Activated T-helper 17 cell treated with anti-CD3 and anti-CD28 coated beads, Interleukin-2, amount 50 U/mL, for 72 hours (primary cell): ENCODE results near the gene ATP8B3. TPM values are rescaled to one million over a fixed set of nuclear protein-coding genes. Genes with fewer than 3 reads are reported as not detected.

Experiments
- ATAC-seq: fragments of 150-1000 bp; cut with Tn5 transposase; replicated peaks from 2 replicates; pipeline ENCODE4 v1.10.0; 2021; ENCODE audit warnings: mild to moderate bottlenecking, moderate library complexity
- H3K27ac Mint-ChIP-seq: one replicate; pipeline ENCODE4 v1.8.0; 2022; ENCODE audit warnings: mixed read lengths
- H3K27me3 Mint-ChIP-seq: one replicate; pipeline ENCODE4 v1.8.0; 2022; ENCODE audit warnings: mixed read lengths
- H3K36me3 Mint-ChIP-seq: one replicate; pipeline ENCODE4 v1.8.0; 2022; ENCODE audit warnings: low read depth, mild to moderate bottlenecking, mixed read lengths
- H3K4me1 Mint-ChIP-seq: one replicate; pipeline ENCODE4 v1.8.0; 2022; ENCODE audit warnings: mixed read lengths
- H3K4me3 Mint-ChIP-seq: one replicate; pipeline ENCODE4 v1.8.0; 2022; ENCODE audit warnings: mild to moderate bottlenecking, mixed read lengths
- H3K9me3 Mint-ChIP-seq: one replicate; pipeline ENCODE4 v1.8.0; 2022; ENCODE audit warnings: mixed read lengths
- total RNA-seq, 2 donors: library from RNA; stranded (reverse); gene quantifications; one replicate each; pipeline ENCODE4 v1.2.3, GENCODE V29; 2022

ATP8B3 gene
- total RNA-seq, 2 donors from 2014 or later: 10.1 to 44.8 TPM

GRCh38 chr19:1854039-1854541 lies 42.0 kb upstream of the ATP8B3 start:
- H3K4me1 Mint-ChIP-seq: peaks cover 14% of the 10 kb centered on the region
- H3K36me3 Mint-ChIP-seq: no peaks in the 10 kb centered on the region
- H3K27me3 Mint-ChIP-seq: no peaks in the 10 kb centered on the region
- ATAC-seq: no peak
- no peaks in the 10 kb centered on the region for H3K9me3 Mint-ChIP-seq
- H3K4me3 Mint-ChIP-seq: no peak overlapping the region
- no peak overlapping the region for H3K27ac Mint-ChIP-seq

- Mint-ChIP-seq H3K27me3 (no peaks in the 10 kb centered on the region), H3K27ac (peak overlapping the region; percentile 81), H3K9me3 (no peaks in the 10 kb centered on the region), H3K4me3 (peak overlapping the region; percentile 61), H3K4me1 (peaks cover 14% of the 10 kb centered on the region), H3K36me3 (no peaks in the 10 kb centered on the region)
- peak; percentile 20 for ATAC-seq
These were observed 41.4 kb upstream of the ATP8B3 start for GRCh38 chr19:1853295-1854038.

GRCh38 chr19:1852581-1853128 lies 40.6 kb upstream of the ATP8B3 start:
- H3K4me1 Mint-ChIP-seq: peaks cover 14% of the 10 kb centered on the region
- H3K27ac Mint-ChIP-seq: no peak overlapping the region
- peak overlapping the region; percentile 61 for H3K4me3 Mint-ChIP-seq
- H3K27me3 Mint-ChIP-seq: no peaks in the 10 kb centered on the region
- H3K36me3 Mint-ChIP-seq: peaks cover 1% of the 10 kb centered on the region
- ATAC-seq: no peak
- H3K9me3 Mint-ChIP-seq: no peaks in the 10 kb centered on the region

GRCh38 chr19:1851654-1852580 lies 39.8 kb upstream of the ATP8B3 start:
- Mint-ChIP-seq H3K9me3 (no peaks in the 10 kb centered on the region), H3K27me3 (no peaks in the 10 kb centered on the region), H3K4me1 (peaks cover 14% of the 10 kb centered on the region), H3K36me3 (peaks cover 9% of the 10 kb centered on the region), H3K27ac (no peak overlapping the region), H3K4me3 (peak overlapping the region; percentile 13)
- no peak for ATAC-seq

GRCh38 chr19:1850809-1851653 lies 39.0 kb upstream of the ATP8B3 start:
- no peak overlapping the region for H3K27ac Mint-ChIP-seq
- ATAC-seq: no peak
- no peaks in the 10 kb centered on the region for H3K9me3 Mint-ChIP-seq
- peaks cover 13% of the 10 kb centered on the region for H3K36me3 Mint-ChIP-seq
- H3K27me3 Mint-ChIP-seq: no peaks in the 10 kb centered on the region
- H3K4me1 Mint-ChIP-seq: peaks cover 17% of the 10 kb centered on the region
- no peak overlapping the region for H3K4me3 Mint-ChIP-seq

DNA sequence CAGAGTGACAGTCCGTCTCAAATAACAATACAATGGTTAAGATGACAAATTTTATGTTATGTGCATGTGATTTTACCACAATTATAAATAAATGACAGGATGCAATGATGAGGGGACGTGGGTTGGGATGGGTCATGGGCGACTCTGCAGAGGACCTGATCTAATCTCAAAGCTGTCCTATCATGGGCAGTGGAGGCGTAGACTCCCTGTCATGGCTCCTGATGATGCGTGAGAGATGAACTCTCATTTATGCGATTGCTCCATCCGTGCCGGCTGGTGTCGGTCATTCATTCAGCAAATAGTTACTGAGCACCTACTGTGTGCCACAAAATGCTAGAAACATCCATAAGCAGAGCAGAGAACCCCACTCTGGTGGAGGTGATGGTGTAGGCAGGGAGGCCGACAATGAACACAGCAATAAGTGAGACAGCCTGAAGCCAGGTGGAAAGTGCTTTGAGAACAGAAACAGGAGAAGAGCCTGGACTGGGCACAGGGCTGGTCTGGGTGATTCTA lies 37.9 kb upstream of the ATP8B3 start:
- peak overlapping the region; percentile 20 for H3K27ac Mint-ChIP-seq
- H3K36me3 Mint-ChIP-seq: peaks cover 17% of the 10 kb centered on the region
- no peak for ATAC-seq
- no peak overlapping the region for H3K4me3 Mint-ChIP-seq
- no peaks in the 10 kb centered on the region for H3K9me3 Mint-ChIP-seq
- H3K4me1 Mint-ChIP-seq: peaks cover 18% of the 10 kb centered on the region
- no peaks in the 10 kb centered on the region for H3K27me3 Mint-ChIP-seq

GRCh38 chr19:1849132-1849474 lies 37.0 kb upstream of the ATP8B3 start:
- H3K4me3 Mint-ChIP-seq: peak overlapping the region; percentile 62
- no peaks in the 10 kb centered on the region for H3K27me3 Mint-ChIP-seq
- peaks cover 18% of the 10 kb centered on the region for H3K36me3 Mint-ChIP-seq
- H3K4me1 Mint-ChIP-seq: peaks cover 20% of the 10 kb centered on the region
- H3K9me3 Mint-ChIP-seq: no peaks in the 10 kb centered on the region
- no peak for ATAC-seq
- H3K27ac Mint-ChIP-seq: peak overlapping the region; percentile 79

DNA sequence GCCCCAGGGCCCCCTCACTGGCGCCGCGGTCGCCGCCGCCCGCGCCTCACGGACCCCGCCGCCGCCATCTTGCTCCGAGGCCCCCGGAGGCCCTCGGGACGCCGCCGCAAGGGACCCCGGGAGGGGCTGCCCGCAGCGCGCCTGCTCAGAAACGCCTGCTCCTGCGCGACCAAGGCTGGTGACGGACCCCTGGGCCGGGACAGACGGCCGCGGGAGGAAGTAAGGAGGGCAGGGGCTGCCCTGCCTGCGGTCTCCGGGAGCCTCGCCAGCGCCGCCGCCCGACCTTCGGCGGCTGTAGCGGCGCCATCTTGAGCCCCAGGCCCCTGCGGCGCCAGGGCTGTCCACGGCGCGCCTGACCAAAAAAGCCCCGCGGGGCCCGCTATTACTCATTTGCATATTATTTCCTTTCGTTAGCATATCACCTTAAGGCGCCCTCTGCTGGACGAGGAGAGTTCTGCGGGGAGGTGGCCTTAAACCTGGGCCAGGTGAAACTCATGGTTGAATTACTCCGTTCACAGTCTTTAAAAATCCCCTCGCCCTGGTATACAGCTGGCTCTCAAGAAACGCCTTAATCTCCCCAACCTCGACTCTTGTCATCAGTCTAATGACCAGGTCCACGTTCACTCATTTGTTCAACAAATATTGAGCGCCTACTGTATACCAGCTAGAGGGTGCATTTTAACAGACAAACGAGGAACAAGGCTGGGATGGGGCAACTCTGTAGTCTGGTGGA lies 36.5 kb upstream of the ATP8B3 start, which contains the start of gene REXO1:
TSS of gene REXO1 (minus strand) at position 85 of the 733 bp plus-strand sequence. CDS start 125 bp downstream, outside the sequence.
- Mint-ChIP-seq H3K27me3 (no peaks in the 10 kb centered on the region), H3K4me3 (peak within 1 kb of the TSS; percentile 84), H3K4me1 (peaks cover 19% of the 10 kb centered on the region), H3K27ac (peak within 1 kb of the TSS; percentile 96), H3K36me3 (peaks cover 22% of the 10 kb centered on the region), H3K9me3 (no peaks in the 10 kb centered on the region)
- ATAC-seq: peak; percentile 85

- Mint-ChIP-seq H3K4me3 (peak overlapping the region; percentile 84), H3K27me3 (no peaks in the 10 kb centered on the region), H3K36me3 (peaks cover 22% of the 10 kb centered on the region), H3K9me3 (no peaks in the 10 kb centered on the region), H3K4me1 (peaks cover 15% of the 10 kb centered on the region), H3K27ac (peak overlapping the region; percentile 96)
- peak; percentile 37 for ATAC-seq
These were observed 35.8 kb upstream of the ATP8B3 start for GRCh38 chr19:1847684-1848398.

DNA sequence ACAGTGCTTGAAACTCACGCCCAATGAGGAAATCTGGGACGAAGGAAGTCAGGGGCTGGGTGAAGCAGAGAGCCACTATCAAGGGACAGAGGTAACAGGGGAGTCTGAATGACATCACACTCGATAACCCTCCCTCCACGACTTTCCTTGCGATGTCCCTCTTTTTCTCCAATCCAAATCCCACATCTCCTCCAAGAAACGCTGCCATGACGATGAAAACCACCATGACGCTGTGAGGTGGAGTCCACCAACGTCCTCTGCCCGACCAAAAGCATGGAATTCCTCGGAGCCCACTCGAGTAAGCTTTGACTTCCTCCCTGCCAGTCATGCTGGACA lies 35.2 kb upstream of the ATP8B3 start:
- H3K36me3 Mint-ChIP-seq: peaks cover 22% of the 10 kb centered on the region
- peak overlapping the region; percentile 96 for H3K27ac Mint-ChIP-seq
- no peaks in the 10 kb centered on the region for H3K9me3 Mint-ChIP-seq
- H3K4me3 Mint-ChIP-seq: peak overlapping the region; percentile 84
- no peak for ATAC-seq
- no peaks in the 10 kb centered on the region for H3K27me3 Mint-ChIP-seq
- peaks cover 15% of the 10 kb centered on the region for H3K4me1 Mint-ChIP-seq

DNA sequence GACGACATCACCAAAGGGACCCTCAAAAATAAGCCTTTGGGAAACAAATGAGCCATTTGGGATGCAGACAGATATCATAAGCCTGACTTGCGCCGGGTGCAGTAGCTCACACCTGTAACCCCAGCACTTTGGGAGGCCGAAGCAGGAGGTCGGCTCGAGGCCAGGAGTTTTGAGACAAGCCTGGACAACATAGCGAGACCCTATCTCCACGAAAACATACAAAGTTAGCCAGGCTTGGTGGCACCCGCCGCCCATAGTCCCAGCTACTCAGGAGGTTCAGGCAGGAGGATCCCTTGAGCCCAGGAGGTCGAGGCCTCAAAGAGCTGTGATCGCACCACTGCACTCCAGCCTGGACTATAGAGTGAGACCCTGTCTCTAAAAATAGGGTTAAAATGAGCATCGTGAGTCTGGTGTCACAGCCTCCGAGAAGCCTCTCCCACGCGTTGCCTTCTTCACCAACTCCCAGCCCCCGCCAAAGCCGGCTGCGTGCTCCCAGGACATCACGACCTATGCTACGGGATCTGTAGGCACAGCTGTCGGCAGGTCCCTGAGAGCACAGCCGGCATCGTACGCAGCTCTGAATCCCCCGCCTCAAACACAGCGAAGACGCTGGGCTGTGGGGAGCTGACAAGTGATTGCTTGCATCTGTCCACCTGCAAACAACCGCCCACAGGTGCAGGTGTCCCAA lies 34.6 kb upstream of the ATP8B3 start:
- Mint-ChIP-seq H3K27me3 (no peaks in the 10 kb centered on the region), H3K9me3 (no peaks in the 10 kb centered on the region), H3K27ac (peak overlapping the region; percentile 96), H3K4me3 (peak overlapping the region; percentile 84), H3K36me3 (peaks cover 29% of the 10 kb centered on the region), H3K4me1 (peaks cover 15% of the 10 kb centered on the region)
- no peak for ATAC-seq

GRCh38 chr19:1845642-1846041 lies 33.6 kb upstream of the ATP8B3 start:
- Mint-ChIP-seq H3K4me3 (peak overlapping the region; percentile 84), H3K4me1 (peaks cover 15% of the 10 kb centered on the region), H3K9me3 (no peaks in the 10 kb centered on the region), H3K36me3 (peaks cover 29% of the 10 kb centered on the region), H3K27ac (peak overlapping the region; percentile 78), H3K27me3 (no peaks in the 10 kb centered on the region)
- ATAC-seq: no peak
